ENCODE data around the gene PDE10A. TPM values are rescaled to one million over a fixed set of nuclear protein-coding genes. Genes with fewer than 3 reads are reported as not detected.
"Not testable (repeated sequence)": the region's sequence is repeated elsewhere in the genome, so short reads cannot be mapped to it uniquely, and the experiment has no call there.

Gene PDE10A
- total RNA-seq, 1 experiment from 2014 or later = 1.8 TPM

DNA sequence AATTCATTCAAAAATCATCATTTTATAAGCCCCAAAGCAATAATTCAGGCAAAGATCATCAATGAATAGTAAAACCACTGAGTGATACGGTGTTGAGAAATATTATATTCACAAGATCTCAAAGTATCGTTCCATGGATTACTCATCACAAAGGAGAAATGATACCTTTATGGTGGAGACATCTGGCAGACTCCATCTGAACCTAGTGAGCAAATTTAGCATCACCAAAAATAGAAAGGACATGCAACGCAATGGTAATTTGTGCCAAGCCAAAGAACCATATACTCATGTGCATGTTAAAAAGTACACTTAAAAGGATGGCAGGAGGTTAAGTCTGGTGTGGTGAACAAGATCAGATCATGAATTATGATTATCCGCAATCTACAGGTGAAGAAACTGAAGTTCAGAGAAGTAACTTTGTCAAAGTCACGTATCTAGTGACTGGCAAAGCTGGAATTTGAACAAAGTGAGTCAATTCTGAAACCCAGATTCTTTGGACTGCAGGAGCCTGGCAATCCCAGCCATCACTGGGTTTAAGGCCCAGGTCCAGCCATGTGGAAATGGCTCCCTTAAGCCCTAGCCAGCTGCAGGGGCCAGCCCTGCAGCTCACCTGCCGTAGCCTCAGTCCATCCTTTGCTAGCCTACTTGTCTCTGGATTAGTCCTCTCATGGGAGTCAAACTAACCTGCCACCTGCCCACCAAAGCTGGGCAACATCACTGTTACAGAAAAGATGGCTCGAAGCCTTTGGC is 68.3 kb downstream of the PDE10A start:
- no peaks in the 10 kb centered on the region for H3K36me3 Mint-ChIP-seq (ENCODE audit: insufficient read depth, unreplicated experiment)
- H3K9me3 Mint-ChIP-seq (ENCODE audit: unreplicated experiment) = no peaks in the 10 kb centered on the region
- DNase-seq (ENCODE audit: unreplicated experiment) = no peak
- BruUV-seq (replicated peaks) = no TSS peak
- H3K27ac Mint-ChIP-seq (ENCODE audit: low read depth, unreplicated experiment) = no peak overlapping the region
- TF ChIP-seq, protein P1, sequence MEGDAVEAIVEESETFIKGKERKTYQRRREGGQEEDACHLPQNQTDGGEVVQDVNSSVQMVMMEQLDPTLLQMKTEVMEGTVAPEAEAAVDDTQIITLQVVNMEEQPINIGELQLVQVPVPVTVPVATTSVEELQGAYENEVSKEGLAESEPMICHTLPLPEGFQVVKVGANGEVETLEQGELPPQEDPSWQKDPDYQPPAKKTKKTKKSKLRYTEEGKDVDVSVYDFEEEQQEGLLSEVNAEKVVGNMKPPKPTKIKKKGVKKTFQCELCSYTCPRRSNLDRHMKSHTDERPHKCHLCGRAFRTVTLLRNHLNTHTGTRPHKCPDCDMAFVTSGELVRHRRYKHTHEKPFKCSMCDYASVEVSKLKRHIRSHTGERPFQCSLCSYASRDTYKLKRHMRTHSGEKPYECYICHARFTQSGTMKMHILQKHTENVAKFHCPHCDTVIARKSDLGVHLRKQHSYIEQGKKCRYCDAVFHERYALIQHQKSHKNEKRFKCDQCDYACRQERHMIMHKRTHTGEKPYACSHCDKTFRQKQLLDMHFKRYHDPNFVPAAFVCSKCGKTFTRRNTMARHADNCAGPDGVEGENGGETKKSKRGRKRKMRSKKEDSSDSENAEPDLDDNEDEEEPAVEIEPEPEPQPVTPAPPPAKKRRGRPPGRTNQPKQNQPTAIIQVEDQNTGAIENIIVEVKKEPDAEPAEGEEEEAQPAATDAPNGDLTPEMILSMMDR (IDR thresholded peaks at IDR 0.05; ENCODE audit: unreplicated experiment) = no peak
- H3K4me3 Mint-ChIP-seq (ENCODE audit: unreplicated experiment) = no peak overlapping the region
- intact Hi-C loops (cut with micrococcal nuclease) = no loop called here
- ChIA-PET POLR2A (no interaction called here), CTCF (no interaction called here)
- H3K4me1 Mint-ChIP-seq (ENCODE audit: insufficient read depth, unreplicated experiment) = no peaks in the 10 kb centered on the region
- H3K27me3 Mint-ChIP-seq (ENCODE audit: insufficient read depth, unreplicated experiment) = no peaks in the 10 kb centered on the region

DNA sequence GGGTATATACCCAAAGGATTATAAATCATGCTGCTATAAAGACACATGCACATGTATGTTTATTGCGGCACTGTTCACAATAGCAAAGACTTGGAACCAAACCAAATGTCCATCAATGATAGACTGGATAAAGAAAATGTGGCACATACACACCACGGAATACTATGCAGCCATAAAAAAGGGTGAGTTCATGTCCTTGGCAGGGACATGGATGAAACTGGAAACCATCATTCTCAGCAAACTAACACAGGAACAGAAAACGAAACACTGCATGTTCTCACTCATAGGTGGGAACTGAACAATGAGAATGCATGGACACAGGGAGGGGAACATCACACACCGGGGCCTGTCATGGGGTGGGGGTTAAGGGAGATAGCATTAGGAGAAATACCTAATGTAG is 70.1 kb downstream of the PDE10A start:
- CTCF ChIA-PET; POLR2A ChIA-PET; H3K9me3 Mint-ChIP-seq (ENCODE audit: unreplicated experiment); H3K4me3 Mint-ChIP-seq (ENCODE audit: unreplicated experiment); BruUV-seq (replicated peaks); H3K27ac Mint-ChIP-seq (ENCODE audit: low read depth, unreplicated experiment); intact Hi-C loops (cut with micrococcal nuclease); H3K36me3 Mint-ChIP-seq (ENCODE audit: insufficient read depth, unreplicated experiment); H3K27me3 Mint-ChIP-seq (ENCODE audit: insufficient read depth, unreplicated experiment); H3K4me1 Mint-ChIP-seq (ENCODE audit: insufficient read depth, unreplicated experiment); DNase-seq (ENCODE audit: unreplicated experiment): not testable (repeated sequence)

DNA sequence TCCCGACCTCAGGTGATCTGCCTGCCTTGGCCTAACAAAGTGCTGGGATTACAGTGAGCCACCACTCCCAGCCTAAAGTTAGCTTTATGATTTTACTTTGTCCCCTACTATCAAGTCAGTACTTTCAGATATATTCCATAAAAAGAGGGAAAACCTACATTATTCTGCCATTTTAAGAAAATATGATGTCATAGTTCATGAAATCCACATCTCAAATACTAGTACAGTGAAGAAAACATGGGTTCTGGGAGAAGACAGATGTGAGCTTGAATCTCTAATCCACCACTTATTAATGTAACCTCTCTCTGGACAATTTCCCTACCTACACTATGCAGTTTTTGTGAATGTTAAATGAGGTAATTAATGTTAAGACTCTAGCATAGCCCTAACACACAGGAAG is 74.5 kb downstream of the PDE10A start:
- BruUV-seq (replicated peaks) = no TSS peak
- Mint-ChIP-seq H3K4me1 (ENCODE audit: insufficient read depth, unreplicated experiment) (peaks cover 9% of the 10 kb centered on the region), H3K4me3 (ENCODE audit: unreplicated experiment) (no peak overlapping the region), H3K27ac (ENCODE audit: low read depth, unreplicated experiment) (no peak overlapping the region), H3K27me3 (ENCODE audit: insufficient read depth, unreplicated experiment) (no peaks in the 10 kb centered on the region), H3K9me3 (ENCODE audit: unreplicated experiment) (no peaks in the 10 kb centered on the region), H3K36me3 (ENCODE audit: insufficient read depth, unreplicated experiment) (no peaks in the 10 kb centered on the region)
- CTCF ChIA-PET = interaction anchor here (0.7 kb wide), 1 partner anchor 11 kb away, joined by 3 read pairs; no protein-coding TSS in a partner anchor
- TF ChIP-seq, protein P1 (IDR thresholded peaks at IDR 0.05; ENCODE audit: unreplicated experiment) = no peak
- intact Hi-C loops (cut with micrococcal nuclease) = no loop called here
- no peak for DNase-seq (ENCODE audit: unreplicated experiment)
- POLR2A ChIA-PET = no interaction called here

DNA sequence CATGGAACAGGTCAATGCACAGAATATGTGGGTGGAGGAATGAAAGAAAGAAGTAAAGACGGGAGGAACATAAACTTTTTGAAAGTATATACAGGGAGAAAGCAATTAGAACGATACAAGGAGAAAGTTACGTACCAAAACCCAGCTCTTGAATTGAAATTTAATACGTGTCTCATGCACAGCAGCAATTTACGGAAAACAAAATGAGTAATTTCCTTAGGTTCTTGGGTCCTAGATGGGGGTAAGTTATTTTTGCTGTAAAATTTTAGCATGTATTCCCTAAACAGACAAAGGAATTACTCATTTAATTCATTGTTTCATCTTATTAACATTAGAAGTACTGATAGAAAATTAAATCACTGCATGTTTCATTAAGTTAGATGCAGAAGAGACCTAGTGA is 75.8 kb downstream of the PDE10A start:
- Mint-ChIP-seq H3K4me3 (ENCODE audit: unreplicated experiment) (no peak overlapping the region), H3K4me1 (ENCODE audit: insufficient read depth, unreplicated experiment) (peaks cover 9% of the 10 kb centered on the region), H3K27me3 (ENCODE audit: insufficient read depth, unreplicated experiment) (no peaks in the 10 kb centered on the region), H3K36me3 (ENCODE audit: insufficient read depth, unreplicated experiment) (no peaks in the 10 kb centered on the region), H3K9me3 (ENCODE audit: unreplicated experiment) (no peaks in the 10 kb centered on the region), H3K27ac (ENCODE audit: low read depth, unreplicated experiment) (no peak overlapping the region)
- TF ChIP-seq, protein P1 (IDR thresholded peaks at IDR 0.05; ENCODE audit: unreplicated experiment) = no peak
- DNase-seq (ENCODE audit: unreplicated experiment) = no peak
- BruUV-seq (replicated peaks) = no TSS peak
- POLR2A ChIA-PET = no interaction called here
- CTCF ChIA-PET = interaction anchor here (0.6 kb wide), 1 partner anchor 152 kb away, joined by 3 read pairs; no protein-coding TSS in a partner anchor
- intact Hi-C loops (cut with micrococcal nuclease) = no loop called here

All from MCF 10A (cell line).